C4-2B (cell line): ENCODE measurements around the gene RPP25L.

Source experiments
- CTCF ChIP-seq: fragments of 450-650 bp; conservative IDR thresholded peaks from 2 replicates; pipeline ENCODE4 v1.5.1; 2017; ENCODE audit warnings: mild to moderate bottlenecking
- ZFX ChIP-seq: fragments of 450-650 bp; IDR thresholded peaks from 2 replicates; pipeline ENCODE4 v1.6.1; 2017

- no peak for TF ChIP-seq CTCF
- no peak for TF ChIP-seq ZFX
Observed at GRCh38 chr9:34634551-34635248, 22.8 kb upstream of the RPP25L start.
